Cardiac fibroblast (primary cell): ENCODE measurements around the gene APLF.
A peak's percentile ranks its signal among the peaks of the same experiment; 100 is the strongest.

Source experiments
- DNase-seq, 2 donors: peaks; one replicate each; pipeline versions ENCODE4 v3.0.0 to v3.0.0-alpha.2; 2010; ENCODE audit warnings: low read depth in 2 of 2
- H3K4me3 ChIP-seq, 2 donors: replicated peaks in 1 of 2; 1 replicate in 1 of 2; 2 replicates in 1 of 2; pipeline ENCODE4 v1.5.1; 2011; ENCODE audit warnings: low read depth in 2 of 2, low read length in 2 of 2, mild to moderate bottlenecking in 2 of 2, moderate library complexity in 1 of 2
- CTCF ChIP-seq: IDR thresholded peaks from one replicate; pipeline ENCODE4 v1.5.1; 2011; ENCODE audit warnings: low read depth, mild to moderate bottlenecking, low read length, inconsistent platforms

Gene APLF

GRCh38 chr2:68559692-68560091, 92.3 kb downstream of the APLF start:
- TF ChIP-seq CTCF = no peak
- DNase-seq = no peak
- H3K4me3 ChIP-seq = no peak overlapping the region

GRCh38 chr2:68560545-68560944, 93.2 kb downstream of the APLF start:
- DNase-seq = no peak
- TF ChIP-seq CTCF = no peak

GRCh38 chr2:68561372-68561771, 94.0 kb downstream of the APLF start:
- TF ChIP-seq CTCF = no peak
- no peak overlapping the region for H3K4me3 ChIP-seq
- no peak for DNase-seq

More at GRCh38 chr2:68560545-68560944, 93.2 kb downstream of the APLF start:
- no peak overlapping the region for H3K4me3 ChIP-seq

- no peak for DNase-seq
- TF ChIP-seq CTCF = no peak
These were observed 95.5 kb downstream of the APLF start for GRCh38 chr2:68562934-68563333.

GRCh38 chr2:68564426-68564825, 97.0 kb downstream of the APLF start:
- no peak overlapping the region for H3K4me3 ChIP-seq
- no peak for TF ChIP-seq CTCF
- no peak for DNase-seq

More at GRCh38 chr2:68562934-68563333, 95.5 kb downstream of the APLF start:
- no peak overlapping the region for H3K4me3 ChIP-seq

- TF ChIP-seq CTCF = no peak
- no peak for DNase-seq
- H3K4me3 ChIP-seq = no peak overlapping the region
These were observed 97.9 kb downstream of the APLF start for GRCh38 chr2:68565273-68565672.

- H3K4me3 ChIP-seq = no peak overlapping the region
- TF ChIP-seq CTCF = no peak
- peak in 1 of 2 donors; percentile 57 for DNase-seq
These were observed 98.5 kb downstream of the APLF start for GRCh38 chr2:68565858-68566257.
